HG03039 (cell line): Measurements from ENCODE around the gene LSM14A.
"Not testable (repeated sequence)": the region's sequence is repeated elsewhere in the genome, so short reads cannot be mapped to it uniquely, and the experiment has no call there.

ENCODE experiments used
- ATAC-seq: cut with Tn5 transposase; IDR thresholded peaks from one replicate; pipeline ENCODE4 v1.9.1; 2021; ENCODE audit warnings: mild to moderate bottlenecking, moderate library complexity; ENCODE audit not compliant: unreplicated experiment

Gene LSM14A

GRCh38 chr19:34226036-34226435, 53.7 kb downstream of the LSM14A start:
- ATAC-seq: no peak

GRCh38 chr19:34228347-34228746, 56.0 kb downstream of the LSM14A start:
- ATAC-seq: no peak

GRCh38 chr19:34228762-34229161, 56.5 kb downstream of the LSM14A start:
- ATAC-seq: no peak

- ATAC-seq: no peak
These were observed 57.4 kb downstream of the LSM14A start for GRCh38 chr19:34229721-34230120.

GRCh38 chr19:34230820-34231219, 58.5 kb downstream of the LSM14A start:
- no peak for ATAC-seq

GRCh38 chr19:34231439-34231838, 59.1 kb downstream of the LSM14A start:
- ATAC-seq: no peak

- peak; percentile 65 for ATAC-seq
These were observed 60.5 kb downstream of the LSM14A start for GRCh38 chr19:34232566-34233481.

- ATAC-seq: no peak
These were observed 63.2 kb downstream of the LSM14A start for GRCh38 chr19:34235425-34235940.

GRCh38 chr19:34236035-34236987, 64.0 kb downstream of the LSM14A start:
- no peak for ATAC-seq

GRCh38 chr19:34237283-34237682, 65.0 kb downstream of the LSM14A start:
- no peak for ATAC-seq

GRCh38 chr19:34237939-34238338, 65.6 kb downstream of the LSM14A start:
- ATAC-seq: no peak

- no peak for ATAC-seq
These were observed 69.4 kb downstream of the LSM14A start for GRCh38 chr19:34241513-34242337.

- ATAC-seq: not testable (repeated sequence)
These were observed 71.0 kb downstream of the LSM14A start for GRCh38 chr19:34243138-34243875.

GRCh38 chr19:34243876-34244578, 71.7 kb downstream of the LSM14A start:
- ATAC-seq: no peak

- no peak for ATAC-seq
These were observed 72.5 kb downstream of the LSM14A start for GRCh38 chr19:34244611-34245299.

GRCh38 chr19:34246340-34246739, 74.0 kb downstream of the LSM14A start:
- no peak for ATAC-seq

- no peak for ATAC-seq
These were observed 76.6 kb downstream of the LSM14A start for GRCh38 chr19:34248941-34249340.

- not testable (repeated sequence) for ATAC-seq
These were observed 80.9 kb downstream of the LSM14A start for GRCh38 chr19:34253167-34253566.

- not testable (repeated sequence) for ATAC-seq
These were observed 81.4 kb downstream of the LSM14A start for GRCh38 chr19:34253681-34254045.
